GM23338 (cell line): Measurements from ENCODE around the gene PPP1CC.

Experiments used
- EZH2phosphoT487 ChIP-seq: fragments of 200-600 bp; sonication (generic); IDR thresholded peaks from one replicate; pipeline ENCODE4 v1.8.1; 2018; ENCODE audit warnings: antibody characterized with exemption; ENCODE audit not compliant: unreplicated experiment
- NANOG ChIP-seq: IDR thresholded peaks from 2 replicates; pipeline ENCODE4 v1.6.1; 2016; ENCODE audit warnings: antibody characterized with exemption, borderline replicate concordance
- STAT1 ChIP-seq: IDR thresholded peaks from one replicate; pipeline ENCODE4 v1.6.1; 2016; ENCODE audit warnings: antibody characterized with exemption; ENCODE audit not compliant: unreplicated experiment
- TF ChIP-seq, protein P1 (sequence below), 2 experiments: fragments of 200-600 bp in 1 of 2; sonication (generic) in 1 of 2; conservative IDR thresholded peaks; 2 replicates each; pipeline versions ENCODE4 v1.5.1 to v1.6.1; 2016 to 2017; ENCODE audit warnings: antibody characterized with exemption in 2 of 2, low read depth in 2 of 2, mild to moderate bottlenecking in 2 of 2, moderate library complexity in 1 of 2
- TF ChIP-seq, protein P2 (sequence below): IDR thresholded peaks from one replicate; pipeline ENCODE4 v1.6.1; 2018; ENCODE audit warnings: antibody characterized with exemption; ENCODE audit not compliant: unreplicated experiment

DNA sequence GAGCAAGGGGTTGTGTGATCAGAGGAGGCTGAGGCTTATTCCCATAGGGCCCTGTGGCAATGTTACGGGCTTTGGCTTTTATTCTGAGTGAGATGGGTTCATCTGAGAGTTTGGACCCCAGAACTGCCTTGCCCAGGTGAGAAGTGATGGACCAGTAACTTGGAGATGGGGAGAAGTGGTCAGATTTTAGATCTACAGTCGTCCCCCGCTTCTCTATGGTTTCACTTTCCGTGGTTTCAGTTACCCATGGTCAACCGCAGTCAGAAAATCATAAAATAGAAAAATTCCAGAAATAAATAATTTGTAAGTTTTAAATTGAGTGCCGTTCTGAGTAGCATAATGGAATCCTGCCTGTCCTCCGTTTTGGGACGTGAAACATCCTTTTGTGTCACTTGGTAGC lies 40.2 kb upstream of the PPP1CC start:
- TF ChIP-seq, protein P1, sequence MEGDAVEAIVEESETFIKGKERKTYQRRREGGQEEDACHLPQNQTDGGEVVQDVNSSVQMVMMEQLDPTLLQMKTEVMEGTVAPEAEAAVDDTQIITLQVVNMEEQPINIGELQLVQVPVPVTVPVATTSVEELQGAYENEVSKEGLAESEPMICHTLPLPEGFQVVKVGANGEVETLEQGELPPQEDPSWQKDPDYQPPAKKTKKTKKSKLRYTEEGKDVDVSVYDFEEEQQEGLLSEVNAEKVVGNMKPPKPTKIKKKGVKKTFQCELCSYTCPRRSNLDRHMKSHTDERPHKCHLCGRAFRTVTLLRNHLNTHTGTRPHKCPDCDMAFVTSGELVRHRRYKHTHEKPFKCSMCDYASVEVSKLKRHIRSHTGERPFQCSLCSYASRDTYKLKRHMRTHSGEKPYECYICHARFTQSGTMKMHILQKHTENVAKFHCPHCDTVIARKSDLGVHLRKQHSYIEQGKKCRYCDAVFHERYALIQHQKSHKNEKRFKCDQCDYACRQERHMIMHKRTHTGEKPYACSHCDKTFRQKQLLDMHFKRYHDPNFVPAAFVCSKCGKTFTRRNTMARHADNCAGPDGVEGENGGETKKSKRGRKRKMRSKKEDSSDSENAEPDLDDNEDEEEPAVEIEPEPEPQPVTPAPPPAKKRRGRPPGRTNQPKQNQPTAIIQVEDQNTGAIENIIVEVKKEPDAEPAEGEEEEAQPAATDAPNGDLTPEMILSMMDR (conservative IDR thresholded peaks at IDR 0.05; ENCODE audit: low read depth in 2 of 2): no peak
- TF ChIP-seq EZH2phosphoT487 (no peak), STAT1 (no peak), NANOG (no peak)
- TF ChIP-seq, protein P2, sequence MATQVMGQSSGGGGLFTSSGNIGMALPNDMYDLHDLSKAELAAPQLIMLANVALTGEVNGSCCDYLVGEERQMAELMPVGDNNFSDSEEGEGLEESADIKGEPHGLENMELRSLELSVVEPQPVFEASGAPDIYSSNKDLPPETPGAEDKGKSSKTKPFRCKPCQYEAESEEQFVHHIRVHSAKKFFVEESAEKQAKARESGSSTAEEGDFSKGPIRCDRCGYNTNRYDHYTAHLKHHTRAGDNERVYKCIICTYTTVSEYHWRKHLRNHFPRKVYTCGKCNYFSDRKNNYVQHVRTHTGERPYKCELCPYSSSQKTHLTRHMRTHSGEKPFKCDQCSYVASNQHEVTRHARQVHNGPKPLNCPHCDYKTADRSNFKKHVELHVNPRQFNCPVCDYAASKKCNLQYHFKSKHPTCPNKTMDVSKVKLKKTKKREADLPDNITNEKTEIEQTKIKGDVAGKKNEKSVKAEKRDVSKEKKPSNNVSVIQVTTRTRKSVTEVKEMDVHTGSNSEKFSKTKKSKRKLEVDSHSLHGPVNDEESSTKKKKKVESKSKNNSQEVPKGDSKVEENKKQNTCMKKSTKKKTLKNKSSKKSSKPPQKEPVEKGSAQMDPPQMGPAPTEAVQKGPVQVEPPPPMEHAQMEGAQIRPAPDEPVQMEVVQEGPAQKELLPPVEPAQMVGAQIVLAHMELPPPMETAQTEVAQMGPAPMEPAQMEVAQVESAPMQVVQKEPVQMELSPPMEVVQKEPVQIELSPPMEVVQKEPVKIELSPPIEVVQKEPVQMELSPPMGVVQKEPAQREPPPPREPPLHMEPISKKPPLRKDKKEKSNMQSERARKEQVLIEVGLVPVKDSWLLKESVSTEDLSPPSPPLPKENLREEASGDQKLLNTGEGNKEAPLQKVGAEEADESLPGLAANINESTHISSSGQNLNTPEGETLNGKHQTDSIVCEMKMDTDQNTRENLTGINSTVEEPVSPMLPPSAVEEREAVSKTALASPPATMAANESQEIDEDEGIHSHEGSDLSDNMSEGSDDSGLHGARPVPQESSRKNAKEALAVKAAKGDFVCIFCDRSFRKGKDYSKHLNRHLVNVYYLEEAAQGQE: no peak
